ENCODE measurements around the gene CLEC16A.

Gene CLEC16A

DNA sequence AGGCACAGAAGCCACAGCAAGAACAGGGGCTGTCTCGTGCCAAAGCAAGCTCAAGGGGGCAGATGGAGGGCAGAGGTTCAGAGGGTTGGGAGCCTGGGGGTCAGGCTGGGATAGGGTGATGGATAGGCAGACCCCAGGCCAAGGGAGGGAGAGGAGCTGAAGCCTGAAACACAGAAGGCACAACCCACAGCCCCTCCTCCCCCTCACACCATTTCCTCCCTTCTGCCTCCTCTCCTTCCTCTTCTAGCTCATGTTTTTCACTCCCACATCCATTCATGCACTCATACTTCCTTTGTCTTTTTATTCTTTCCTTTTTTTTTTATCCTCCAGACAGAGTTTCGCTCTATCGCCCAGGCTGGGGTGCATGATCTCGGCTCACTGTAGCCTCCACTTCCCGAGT lies 250.5 kb downstream of the CLEC16A start:
- Histone ChIP-seq H3K4me1 (ENCODE audit: control insufficient read depth, insufficient read depth, low read length) (peaks cover 12% of the 10 kb centered on the region), H3K27me3 (ENCODE audit: control insufficient read depth, insufficient read depth, low read length) (peaks cover 4% of the 10 kb centered on the region), H3K4me3 (ENCODE audit: low read length) (no peak overlapping the region), H3K36me3 (ENCODE audit: control insufficient read depth, insufficient read depth, low read length) (no peaks in the 10 kb centered on the region), H3K9ac (ENCODE audit: low read length) (no peak overlapping the region), H3K9me3 (ENCODE audit: control insufficient read depth, low read length) (no peaks in the 10 kb centered on the region)

DNA sequence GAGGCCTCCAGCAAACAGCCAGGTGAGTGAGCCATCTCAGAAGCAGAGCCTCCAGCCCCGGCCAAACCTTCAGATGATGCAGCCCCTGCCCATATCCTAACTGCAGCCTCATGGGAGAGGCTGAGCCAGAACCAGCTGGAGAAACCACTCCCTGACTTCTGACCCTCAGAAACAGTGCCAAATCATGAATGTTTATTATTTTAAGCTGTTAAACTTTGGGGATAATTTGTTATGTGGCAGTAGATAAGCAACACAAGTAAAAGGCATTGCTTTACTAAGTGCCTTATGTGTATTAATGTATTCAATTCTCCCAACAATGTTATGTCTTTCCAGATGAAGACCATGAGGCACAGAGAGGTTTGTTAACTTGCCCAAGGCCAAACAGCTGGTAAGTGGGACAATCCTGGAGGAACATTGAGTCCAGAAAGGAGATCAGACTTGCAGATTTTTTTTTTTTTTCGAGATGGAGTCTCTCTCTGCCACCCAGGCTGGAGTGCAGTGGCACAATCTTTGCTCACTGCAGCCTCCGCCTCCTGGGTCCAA lies 252.0 kb downstream of the CLEC16A start:
- peaks cover 17% of the 10 kb centered on the region for H3K4me1 ChIP-seq (ENCODE audit: control insufficient read depth, insufficient read depth, low read length)
- no peak overlapping the region for H3K9ac ChIP-seq (ENCODE audit: low read length)
- peaks cover 11% of the 10 kb centered on the region for H3K27me3 ChIP-seq (ENCODE audit: control insufficient read depth, insufficient read depth, low read length)
- no peaks in the 10 kb centered on the region for H3K36me3 ChIP-seq (ENCODE audit: control insufficient read depth, insufficient read depth, low read length)
- no peaks in the 10 kb centered on the region for H3K9me3 ChIP-seq (ENCODE audit: control insufficient read depth, low read length)
- no peak overlapping the region for H3K4me3 ChIP-seq (ENCODE audit: low read length)

- H3K27me3 ChIP-seq (ENCODE audit: control insufficient read depth, insufficient read depth, low read length), result peaks cover 8% of the 10 kb centered on the region
Measured at GRCh38 chr16:11198375-11198774, 254.0 kb downstream of the CLEC16A start.

GRCh38 chr16:11198828-11199227 lies 254.5 kb downstream of the CLEC16A start:
- H3K4me1 ChIP-seq (ENCODE audit: control insufficient read depth, insufficient read depth, low read length), result peaks cover 24% of the 10 kb centered on the region
- no peak overlapping the region for H3K4me3 ChIP-seq (ENCODE audit: low read length)

More at GRCh38 chr16:11198375-11198774, 254.0 kb downstream of the CLEC16A start:
- peaks cover 24% of the 10 kb centered on the region for H3K4me1 ChIP-seq (ENCODE audit: control insufficient read depth, insufficient read depth, low read length)
- H3K9ac ChIP-seq (ENCODE audit: low read length), result no peak overlapping the region
- H3K36me3 ChIP-seq (ENCODE audit: control insufficient read depth, insufficient read depth, low read length), result no peaks in the 10 kb centered on the region
- H3K4me3 ChIP-seq (ENCODE audit: low read length), result no peak overlapping the region
- no peaks in the 10 kb centered on the region for H3K9me3 ChIP-seq (ENCODE audit: control insufficient read depth, low read length)

DNA sequence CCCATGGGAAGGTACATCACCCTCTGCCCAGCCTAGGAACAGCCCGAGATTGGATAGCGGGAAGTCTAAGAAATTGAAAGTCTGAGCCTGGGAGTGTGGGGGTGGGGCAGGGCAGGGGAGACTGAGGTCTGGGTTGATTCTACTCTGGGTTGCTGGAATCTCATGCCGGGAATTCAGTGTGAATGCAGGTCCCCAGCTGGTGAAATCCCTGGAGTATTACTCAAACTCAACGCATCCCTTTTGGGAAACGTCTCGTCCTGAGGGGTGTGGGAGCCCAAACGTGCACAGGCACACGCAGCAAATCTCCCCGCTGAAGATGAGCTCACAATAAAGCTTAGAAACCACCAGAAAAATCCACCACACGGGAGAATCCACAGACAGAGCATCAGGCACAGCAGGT lies 256.2 kb downstream of the CLEC16A start:
- H3K9ac ChIP-seq (ENCODE audit: low read length), result no peak overlapping the region

More at GRCh38 chr16:11198828-11199227, 254.5 kb downstream of the CLEC16A start:
- Histone ChIP-seq H3K36me3 (ENCODE audit: control insufficient read depth, insufficient read depth, low read length) (no peaks in the 10 kb centered on the region), H3K27me3 (ENCODE audit: control insufficient read depth, insufficient read depth, low read length) (peaks cover 8% of the 10 kb centered on the region), H3K9ac (ENCODE audit: low read length) (peak overlapping the region; percentile 47), H3K9me3 (ENCODE audit: control insufficient read depth, low read length) (no peaks in the 10 kb centered on the region)

GRCh38 chr16:11201498-11202259 lies 257.3 kb downstream of the CLEC16A start:
- peaks cover 32% of the 10 kb centered on the region for H3K4me1 ChIP-seq (ENCODE audit: control insufficient read depth, insufficient read depth, low read length)
- H3K36me3 ChIP-seq (ENCODE audit: control insufficient read depth, insufficient read depth, low read length), result no peaks in the 10 kb centered on the region
- no peak overlapping the region for H3K9ac ChIP-seq (ENCODE audit: low read length)
- no peaks in the 10 kb centered on the region for H3K9me3 ChIP-seq (ENCODE audit: control insufficient read depth, low read length)
- peaks cover 14% of the 10 kb centered on the region for H3K27me3 ChIP-seq (ENCODE audit: control insufficient read depth, insufficient read depth, low read length)
- H3K4me3 ChIP-seq (ENCODE audit: low read length), result no peak overlapping the region

More for the DNA sequence above, 256.2 kb downstream of the CLEC16A start:
- peaks cover 24% of the 10 kb centered on the region for H3K4me1 ChIP-seq (ENCODE audit: control insufficient read depth, insufficient read depth, low read length)
- peaks cover 8% of the 10 kb centered on the region for H3K27me3 ChIP-seq (ENCODE audit: control insufficient read depth, insufficient read depth, low read length)
- no peaks in the 10 kb centered on the region for H3K9me3 ChIP-seq (ENCODE audit: control insufficient read depth, low read length)
- H3K36me3 ChIP-seq (ENCODE audit: control insufficient read depth, insufficient read depth, low read length), result no peaks in the 10 kb centered on the region
- no peak overlapping the region for H3K4me3 ChIP-seq (ENCODE audit: low read length)

DNA sequence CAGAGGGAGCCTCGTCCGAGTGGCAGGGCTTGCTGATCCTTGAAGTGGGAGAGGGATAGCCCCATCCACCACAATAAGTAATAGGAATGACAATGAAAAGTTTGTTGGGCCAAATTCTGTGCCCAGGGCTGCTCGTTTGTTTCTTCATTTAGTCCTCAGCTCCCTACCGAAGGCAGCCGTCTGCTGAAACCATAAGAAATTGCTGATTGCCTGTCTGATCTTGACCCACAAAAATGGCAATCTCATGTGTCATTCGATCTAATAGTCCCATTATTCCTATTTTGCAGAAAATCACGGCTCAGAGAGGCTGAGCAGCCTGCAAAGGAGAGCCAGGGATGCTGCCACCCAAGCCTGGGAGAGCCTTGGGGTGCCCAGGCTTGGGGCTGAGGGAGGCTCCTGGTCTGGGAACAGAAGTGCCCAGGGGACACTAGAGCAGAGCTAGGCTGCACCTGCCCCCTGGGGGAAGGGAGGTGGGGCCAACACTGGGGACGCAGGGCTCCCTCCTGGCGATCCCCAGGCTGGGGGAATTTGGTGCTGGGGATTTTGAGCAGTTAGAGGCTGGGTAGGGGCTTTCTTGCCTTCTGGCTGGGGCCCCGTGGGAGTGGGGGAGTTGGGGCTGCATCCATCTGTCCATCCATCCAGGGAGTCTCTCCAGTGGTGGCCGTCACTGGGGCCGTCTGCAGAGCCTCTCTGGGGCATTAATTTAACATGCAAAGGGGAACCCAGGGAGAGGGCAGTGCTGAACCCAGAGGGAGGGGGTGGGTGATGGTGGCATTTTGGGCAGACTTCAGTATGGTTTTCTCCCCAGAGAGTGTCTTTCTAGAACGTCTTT lies 258.1 kb downstream of the CLEC16A start:
- Histone ChIP-seq H3K27me3 (ENCODE audit: control insufficient read depth, insufficient read depth, low read length) (peaks cover 14% of the 10 kb centered on the region), H3K9me3 (ENCODE audit: control insufficient read depth, low read length) (no peaks in the 10 kb centered on the region), H3K36me3 (ENCODE audit: control insufficient read depth, insufficient read depth, low read length) (no peaks in the 10 kb centered on the region), H3K4me3 (ENCODE audit: low read length) (no peak overlapping the region), H3K9ac (ENCODE audit: low read length) (no peak overlapping the region), H3K4me1 (ENCODE audit: control insufficient read depth, insufficient read depth, low read length) (peaks cover 32% of the 10 kb centered on the region)

DNA sequence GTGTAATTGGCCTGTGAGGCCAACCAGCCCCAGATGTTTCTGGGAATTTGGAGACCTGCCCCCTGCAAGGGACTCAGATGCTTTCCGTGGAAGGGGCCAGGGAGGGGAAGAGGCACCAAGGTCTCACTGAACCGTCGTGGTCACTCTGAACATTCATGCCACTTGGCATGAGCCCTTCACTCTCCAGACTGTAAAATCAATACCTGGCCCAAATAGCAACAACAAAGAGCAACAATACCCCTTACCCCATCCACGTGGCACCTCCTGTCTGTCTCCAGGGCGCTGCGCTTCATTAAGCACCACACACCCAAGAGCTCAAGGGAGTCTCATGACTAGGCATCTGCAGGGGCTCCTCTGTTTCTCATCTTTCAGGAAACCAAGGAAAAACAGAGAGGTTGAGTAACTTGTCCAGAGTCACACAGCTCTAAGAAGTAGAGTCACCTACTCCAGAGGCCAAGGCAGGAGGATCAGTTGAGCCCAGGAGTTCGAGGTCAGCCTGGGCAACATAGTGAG lies 258.8 kb downstream of the CLEC16A start:
- Histone ChIP-seq H3K27me3 (ENCODE audit: control insufficient read depth, insufficient read depth, low read length) (peaks cover 14% of the 10 kb centered on the region), H3K4me3 (ENCODE audit: low read length) (no peak overlapping the region), H3K9ac (ENCODE audit: low read length) (no peak overlapping the region), H3K36me3 (ENCODE audit: control insufficient read depth, insufficient read depth, low read length) (no peaks in the 10 kb centered on the region), H3K9me3 (ENCODE audit: control insufficient read depth, low read length) (no peaks in the 10 kb centered on the region), H3K4me1 (ENCODE audit: control insufficient read depth, insufficient read depth, low read length) (peaks cover 32% of the 10 kb centered on the region)

GRCh38 chr16:11204513-11205047 lies 260.2 kb downstream of the CLEC16A start:
- Histone ChIP-seq H3K27me3 (ENCODE audit: control insufficient read depth, insufficient read depth, low read length) (peaks cover 14% of the 10 kb centered on the region), H3K4me1 (ENCODE audit: control insufficient read depth, insufficient read depth, low read length) (peaks cover 20% of the 10 kb centered on the region), H3K36me3 (ENCODE audit: control insufficient read depth, insufficient read depth, low read length) (no peaks in the 10 kb centered on the region), H3K4me3 (ENCODE audit: low read length) (no peak overlapping the region), H3K9me3 (ENCODE audit: control insufficient read depth, low read length) (no peaks in the 10 kb centered on the region), H3K9ac (ENCODE audit: low read length) (no peak overlapping the region)

- H3K9ac ChIP-seq (ENCODE audit: low read length), result no peak overlapping the region
- peaks cover 14% of the 10 kb centered on the region for H3K27me3 ChIP-seq (ENCODE audit: control insufficient read depth, insufficient read depth, low read length)
- H3K9me3 ChIP-seq (ENCODE audit: control insufficient read depth, low read length), result no peaks in the 10 kb centered on the region
- H3K4me3 ChIP-seq (ENCODE audit: low read length), result no peak overlapping the region
- no peaks in the 10 kb centered on the region for H3K36me3 ChIP-seq (ENCODE audit: control insufficient read depth, insufficient read depth, low read length)
- H3K4me1 ChIP-seq (ENCODE audit: control insufficient read depth, insufficient read depth, low read length), result peaks cover 20% of the 10 kb centered on the region
Measured at GRCh38 chr16:11205065-11205699, 260.8 kb downstream of the CLEC16A start.

DNA sequence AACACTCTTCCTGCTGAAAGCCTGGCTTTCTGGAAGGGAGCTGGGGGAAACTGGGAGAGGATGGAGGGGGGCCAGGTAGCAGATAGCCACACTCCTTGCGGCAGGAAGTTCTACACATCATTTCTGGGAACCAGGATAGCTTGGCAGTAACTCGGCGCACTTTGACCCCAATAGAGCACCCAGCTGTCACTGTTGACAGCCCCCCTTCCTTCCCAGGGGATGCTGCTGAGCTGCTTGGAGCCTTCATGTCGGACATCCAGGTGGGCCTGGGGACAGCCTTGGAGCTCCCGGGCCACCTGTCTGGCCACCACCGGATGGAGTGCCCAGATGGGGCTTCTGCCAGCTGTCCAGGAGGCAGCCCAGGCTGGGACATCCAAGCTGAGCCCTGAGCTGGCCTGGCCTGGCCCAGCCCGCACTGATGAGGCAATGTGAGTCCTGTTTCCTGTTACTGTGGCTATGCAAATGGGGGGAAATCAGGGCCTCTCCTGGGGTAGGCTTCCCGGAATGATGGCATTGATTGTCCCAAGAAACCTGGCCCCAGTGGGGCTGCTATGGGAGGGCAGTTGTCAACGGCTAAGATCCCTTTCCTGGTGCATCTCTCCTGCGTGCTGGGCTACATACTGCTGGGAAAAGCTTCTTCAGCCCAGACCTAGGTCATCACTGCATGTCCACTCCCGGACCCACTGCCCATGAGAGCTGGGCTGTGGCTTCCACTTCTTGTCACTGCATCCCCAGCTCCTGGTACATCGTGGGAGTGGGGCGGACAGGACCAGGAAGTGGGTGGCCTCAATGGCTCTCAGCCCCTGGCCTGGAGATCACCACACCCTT lies 261.6 kb downstream of the CLEC16A start:
- Histone ChIP-seq H3K36me3 (ENCODE audit: control insufficient read depth, insufficient read depth, low read length) (no peaks in the 10 kb centered on the region), H3K9ac (ENCODE audit: low read length) (no peak overlapping the region), H3K4me3 (ENCODE audit: low read length) (no peak overlapping the region), H3K27me3 (ENCODE audit: control insufficient read depth, insufficient read depth, low read length) (peaks cover 11% of the 10 kb centered on the region), H3K4me1 (ENCODE audit: control insufficient read depth, insufficient read depth, low read length) (peaks cover 19% of the 10 kb centered on the region), H3K9me3 (ENCODE audit: control insufficient read depth, low read length) (no peaks in the 10 kb centered on the region)

All from mucosa of stomach (tissue), 1 donor.